Activated T-helper 1 cell treated with anti-CD3 and anti-CD28 coated beads, Interleukin-12 subunit alpha, Interleukin-12 subunit beta, Interleukin-2, Interleukin-4 antibody, amounts not matched to agents 30 ng/mL and 10 ng/mL and 1 ng/mL, durations not matched to agents 14 hours and 24 hours and 36 hours (primary cell): ENCODE measurements around the gene FLNB. TPM values are rescaled to one million over a fixed set of nuclear protein-coding genes. Genes with fewer than 3 reads are reported as not detected.

Experiments used
- DNase-seq: peaks from one replicate; pipeline ENCODE4 v3.0.0; 2021; ENCODE audit warnings: low spot score
- H3K27ac Mint-ChIP-seq: one replicate; pipeline ENCODE4 v1.8.0; 2021; ENCODE audit warnings: mild to moderate bottlenecking, mixed read lengths
- H3K27me3 Mint-ChIP-seq: one replicate; pipeline ENCODE4 v1.8.0; 2022; ENCODE audit warnings: mild to moderate bottlenecking, moderate library complexity, mixed read lengths; ENCODE audit not compliant: insufficient read depth
- H3K36me3 Mint-ChIP-seq: one replicate; pipeline ENCODE4 v1.8.0; 2021; ENCODE audit warnings: low read depth, mixed read lengths
- H3K4me1 Mint-ChIP-seq: one replicate; pipeline ENCODE4 v1.8.0; 2021; ENCODE audit warnings: low read depth, mixed read lengths
- H3K4me3 Mint-ChIP-seq: one replicate; pipeline ENCODE4 v1.8.0; 2021; ENCODE audit warnings: mild to moderate bottlenecking, moderate library complexity, mixed read lengths
- H3K9me3 Mint-ChIP-seq: one replicate; pipeline ENCODE4 v1.8.0; 2021; ENCODE audit warnings: mixed read lengths
- intact Hi-C: fragments of 100-400 bp; cut with micrococcal nuclease; formaldehyde crosslinking; loops from one replicate; pipeline ENCODE4 v1.15.1; 2024
- total RNA-seq: library from RNA; stranded (reverse); gene quantifications from 2 replicates; pipeline ENCODE4 v1.2.3, GENCODE V29; 2022

FLNB gene
- total RNA-seq, 1 donor from 2014 or later = 24.1 TPM

GRCh38 chr3:58112185-58112535 is 103.9 kb downstream of the FLNB start:
- Mint-ChIP-seq H3K27ac (no peak overlapping the region), H3K4me3 (no peak overlapping the region), H3K4me1 (peaks cover 39% of the 10 kb centered on the region), H3K27me3 (no peaks in the 10 kb centered on the region), H3K9me3 (no peaks in the 10 kb centered on the region), H3K36me3 (peaks cover 32% of the 10 kb centered on the region)
- DNase-seq = no peak
- intact Hi-C loops = no loop called here

- no peak overlapping the region for H3K27ac Mint-ChIP-seq
- intact Hi-C loops = loop anchor here (5.0 kb wide), 1 partner anchor 62 kb away; no protein-coding TSS in a partner anchor
- peaks cover 19% of the 10 kb centered on the region for H3K36me3 Mint-ChIP-seq
- no peak for DNase-seq
- H3K27me3 Mint-ChIP-seq = no peaks in the 10 kb centered on the region
- H3K4me1 Mint-ChIP-seq = peaks cover 40% of the 10 kb centered on the region
- no peaks in the 10 kb centered on the region for H3K9me3 Mint-ChIP-seq
- no peak overlapping the region for H3K4me3 Mint-ChIP-seq
Observed at GRCh38 chr3:58115175-58115574, 107.0 kb downstream of the FLNB start.

- peaks cover 13% of the 10 kb centered on the region for H3K36me3 Mint-ChIP-seq
- H3K4me3 Mint-ChIP-seq = peak overlapping the region; percentile 23
- peak overlapping the region; percentile 61 for H3K27ac Mint-ChIP-seq
- peaks cover 34% of the 10 kb centered on the region for H3K4me1 Mint-ChIP-seq
- intact Hi-C loops = loop anchor here (5.0 kb wide), 1 partner anchor 61 kb away; no protein-coding TSS in a partner anchor
- DNase-seq = peak; percentile 52
- H3K27me3 Mint-ChIP-seq = no peaks in the 10 kb centered on the region
- no peaks in the 10 kb centered on the region for H3K9me3 Mint-ChIP-seq
Observed at GRCh38 chr3:58116161-58116955, 108.1 kb downstream of the FLNB start.

- no peak for DNase-seq
- intact Hi-C loops = loop anchor here (5.0 kb wide), 1 partner anchor 60 kb away; no protein-coding TSS in a partner anchor
- no peaks in the 10 kb centered on the region for H3K9me3 Mint-ChIP-seq
- peaks cover 27% of the 10 kb centered on the region for H3K4me1 Mint-ChIP-seq
- H3K36me3 Mint-ChIP-seq = peaks cover 10% of the 10 kb centered on the region
- no peaks in the 10 kb centered on the region for H3K27me3 Mint-ChIP-seq
- no peak overlapping the region for H3K4me3 Mint-ChIP-seq
- no peak overlapping the region for H3K27ac Mint-ChIP-seq
Observed at GRCh38 chr3:58116985-58117384, 108.8 kb downstream of the FLNB start.

- no peak overlapping the region for H3K4me3 Mint-ChIP-seq
Observed at GRCh38 chr3:58117561-58118181, 109.4 kb downstream of the FLNB start.

GRCh38 chr3:58119186-58119585 is 111.0 kb downstream of the FLNB start:
- Mint-ChIP-seq H3K36me3 (peaks cover 13% of the 10 kb centered on the region), H3K9me3 (no peaks in the 10 kb centered on the region), H3K4me1 (peaks cover 25% of the 10 kb centered on the region), H3K27me3 (no peaks in the 10 kb centered on the region), H3K27ac (no peak overlapping the region), H3K4me3 (no peak overlapping the region)
- no peak for DNase-seq
- intact Hi-C loops = loop anchor here (5.0 kb wide), 1 partner anchor 58 kb away; no protein-coding TSS in a partner anchor

More at GRCh38 chr3:58117561-58118181, 109.4 kb downstream of the FLNB start:
- intact Hi-C loops = loop anchor here (5.0 kb wide), 1 partner anchor 60 kb away; no protein-coding TSS in a partner anchor
- H3K36me3 Mint-ChIP-seq = peaks cover 10% of the 10 kb centered on the region
- H3K4me1 Mint-ChIP-seq = peaks cover 25% of the 10 kb centered on the region
- no peaks in the 10 kb centered on the region for H3K27me3 Mint-ChIP-seq
- no peaks in the 10 kb centered on the region for H3K9me3 Mint-ChIP-seq
- H3K27ac Mint-ChIP-seq = no peak overlapping the region
- no peak for DNase-seq

GRCh38 chr3:58120075-58120812 is 112.0 kb downstream of the FLNB start:
- H3K36me3 Mint-ChIP-seq = peaks cover 17% of the 10 kb centered on the region
- no peak overlapping the region for H3K4me3 Mint-ChIP-seq

GRCh38 chr3:58121183-58121582 is 113.0 kb downstream of the FLNB start:
- Mint-ChIP-seq H3K36me3 (peaks cover 20% of the 10 kb centered on the region), H3K9me3 (no peaks in the 10 kb centered on the region), H3K4me1 (peaks cover 16% of the 10 kb centered on the region), H3K27me3 (no peaks in the 10 kb centered on the region), H3K4me3 (no peak overlapping the region), H3K27ac (no peak overlapping the region)
- DNase-seq = no peak
- intact Hi-C loops = no loop called here

More at GRCh38 chr3:58120075-58120812, 112.0 kb downstream of the FLNB start:
- H3K9me3 Mint-ChIP-seq = no peaks in the 10 kb centered on the region
- H3K27ac Mint-ChIP-seq = no peak overlapping the region
- no peak for DNase-seq
- peaks cover 25% of the 10 kb centered on the region for H3K4me1 Mint-ChIP-seq
- intact Hi-C loops = no loop called here
- H3K27me3 Mint-ChIP-seq = no peaks in the 10 kb centered on the region

GRCh38 chr3:58122936-58123700 is 114.9 kb downstream of the FLNB start:
- DNase-seq = no peak
- Mint-ChIP-seq H3K4me3 (no peak overlapping the region), H3K27ac (no peak overlapping the region), H3K36me3 (peaks cover 31% of the 10 kb centered on the region), H3K27me3 (no peaks in the 10 kb centered on the region), H3K4me1 (peaks cover 5% of the 10 kb centered on the region), H3K9me3 (no peaks in the 10 kb centered on the region)
- intact Hi-C loops = no loop called here

GRCh38 chr3:58124387-58124786 is 116.2 kb downstream of the FLNB start:
- H3K4me1 Mint-ChIP-seq = peaks cover 5% of the 10 kb centered on the region
- H3K4me3 Mint-ChIP-seq = no peak overlapping the region
- intact Hi-C loops = no loop called here
- no peaks in the 10 kb centered on the region for H3K9me3 Mint-ChIP-seq
- peaks cover 35% of the 10 kb centered on the region for H3K36me3 Mint-ChIP-seq
- no peak overlapping the region for H3K27ac Mint-ChIP-seq
- no peaks in the 10 kb centered on the region for H3K27me3 Mint-ChIP-seq
- DNase-seq = no peak

GRCh38 chr3:58129041-58129770 is 121.0 kb downstream of the FLNB start:
- H3K4me3 Mint-ChIP-seq = no peak overlapping the region

GRCh38 chr3:58130591-58130990 is 122.4 kb downstream of the FLNB start:
- Mint-ChIP-seq H3K4me3 (no peak overlapping the region), H3K36me3 (peaks cover 39% of the 10 kb centered on the region), H3K4me1 (no peaks in the 10 kb centered on the region), H3K27ac (no peak overlapping the region), H3K9me3 (no peaks in the 10 kb centered on the region), H3K27me3 (no peaks in the 10 kb centered on the region)
- intact Hi-C loops = no loop called here
- no peak for DNase-seq

More at GRCh38 chr3:58129041-58129770, 121.0 kb downstream of the FLNB start:
- Mint-ChIP-seq H3K9me3 (no peaks in the 10 kb centered on the region), H3K4me1 (peaks cover 5% of the 10 kb centered on the region), H3K36me3 (peaks cover 45% of the 10 kb centered on the region), H3K27me3 (no peaks in the 10 kb centered on the region), H3K27ac (no peak overlapping the region)
- intact Hi-C loops = no loop called here
- no peak for DNase-seq
